Measurements from ENCODE around the gene DIPK1B. TPM values are rescaled to one million over a fixed set of nuclear protein-coding genes. Genes with fewer than 3 reads are reported as not detected.

The DIPK1B gene
- total RNA-seq, 4 donors from 2014 or later = 19.4 to 23.6 (median 22.6) TPM

DNA sequence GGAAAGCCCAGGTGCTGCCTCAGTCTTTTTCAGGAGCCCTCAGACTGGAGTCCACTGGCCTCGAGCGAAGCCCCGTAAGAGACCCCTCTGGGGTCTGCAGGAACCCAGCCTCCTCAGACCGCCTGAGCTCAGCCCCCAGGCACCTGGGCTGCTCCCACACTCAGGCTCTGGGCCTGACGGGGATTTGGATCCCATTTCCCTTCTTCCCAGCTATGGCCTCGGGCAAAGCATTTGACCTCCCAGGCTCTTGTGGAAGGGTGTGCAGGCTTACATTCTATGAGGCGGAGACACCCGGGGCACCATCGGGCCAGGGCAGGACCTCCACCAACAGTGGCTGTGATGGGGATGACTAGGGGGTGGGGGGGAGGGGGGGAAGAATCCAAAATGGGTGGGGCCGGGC lies 29.7 kb upstream of the DIPK1B start:
- peaks cover 16 to 27% of the 10 kb centered on the region in 2 donors for H3K4me1 ChIP-seq
- H3K36me3 ChIP-seq = no peaks in the 10 kb centered on the region
- no peak overlapping the region for H3K4me3 ChIP-seq (replicated peaks in 1 of 3)
- H3K27me3 ChIP-seq = no peaks in the 10 kb centered on the region
- no peak overlapping the region for H3K27ac ChIP-seq
- 80 to 90% methylated on average over 2 to 8 of the region's 10 CpGs for WGBS, 2 donors
- intact Hi-C loops (cut with DNase I) = no loop called here
- H3K9me3 ChIP-seq = no peaks in the 10 kb centered on the region
- DNase-seq = no peak
- TF ChIP-seq, protein P1, sequence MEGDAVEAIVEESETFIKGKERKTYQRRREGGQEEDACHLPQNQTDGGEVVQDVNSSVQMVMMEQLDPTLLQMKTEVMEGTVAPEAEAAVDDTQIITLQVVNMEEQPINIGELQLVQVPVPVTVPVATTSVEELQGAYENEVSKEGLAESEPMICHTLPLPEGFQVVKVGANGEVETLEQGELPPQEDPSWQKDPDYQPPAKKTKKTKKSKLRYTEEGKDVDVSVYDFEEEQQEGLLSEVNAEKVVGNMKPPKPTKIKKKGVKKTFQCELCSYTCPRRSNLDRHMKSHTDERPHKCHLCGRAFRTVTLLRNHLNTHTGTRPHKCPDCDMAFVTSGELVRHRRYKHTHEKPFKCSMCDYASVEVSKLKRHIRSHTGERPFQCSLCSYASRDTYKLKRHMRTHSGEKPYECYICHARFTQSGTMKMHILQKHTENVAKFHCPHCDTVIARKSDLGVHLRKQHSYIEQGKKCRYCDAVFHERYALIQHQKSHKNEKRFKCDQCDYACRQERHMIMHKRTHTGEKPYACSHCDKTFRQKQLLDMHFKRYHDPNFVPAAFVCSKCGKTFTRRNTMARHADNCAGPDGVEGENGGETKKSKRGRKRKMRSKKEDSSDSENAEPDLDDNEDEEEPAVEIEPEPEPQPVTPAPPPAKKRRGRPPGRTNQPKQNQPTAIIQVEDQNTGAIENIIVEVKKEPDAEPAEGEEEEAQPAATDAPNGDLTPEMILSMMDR (IDR thresholded peaks at IDR 0.05) = no peak
- no peak for TF ChIP-seq POLR2A (IDR thresholded peaks at IDR 0.05)

DNA sequence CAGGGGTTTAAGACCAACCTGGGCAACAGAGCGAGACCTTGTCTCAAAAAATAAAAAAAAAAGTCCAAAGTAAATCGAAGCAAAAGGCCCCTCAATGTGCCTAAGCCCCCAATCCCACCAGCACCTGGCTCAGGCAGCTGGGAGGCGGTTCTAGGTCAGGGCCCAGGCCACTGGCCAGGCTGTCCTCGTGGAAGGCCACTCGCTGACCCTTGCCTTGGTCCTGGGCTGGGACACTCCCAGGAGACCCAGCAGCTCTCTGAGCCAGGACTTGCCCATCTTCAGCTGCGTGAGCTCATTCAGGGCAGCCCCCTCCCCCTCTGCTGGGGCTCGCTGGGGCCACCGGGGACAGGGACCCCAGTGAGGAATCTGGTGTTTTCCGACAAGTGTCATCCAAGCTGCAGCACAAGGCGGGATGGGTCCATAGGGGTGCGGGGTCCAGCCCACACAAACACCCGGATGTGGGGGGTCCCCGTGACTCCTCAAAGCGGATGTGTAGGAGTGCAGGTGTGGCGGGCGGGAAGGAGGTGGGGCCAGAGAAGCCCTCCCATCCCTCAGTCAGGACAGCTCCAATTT lies 29.1 kb upstream of the DIPK1B start:
- peaks cover 21 to 32% of the 10 kb centered on the region in 2 donors for H3K4me1 ChIP-seq
- TF ChIP-seq, protein P1 (IDR thresholded peaks at IDR 0.05) = no peak
- no peak for TF ChIP-seq POLR2A (IDR thresholded peaks at IDR 0.05)
- H3K9me3 ChIP-seq = no peaks in the 10 kb centered on the region
- no peaks in the 10 kb centered on the region for H3K27me3 ChIP-seq
- intact Hi-C loops (cut with DNase I) = no loop called here
- no peak for DNase-seq
- WGBS, 2 donors = 87 to 89% methylated on average over 5 to 16 of the region's 16 CpGs
- no peak overlapping the region for H3K4me3 ChIP-seq (replicated peaks in 1 of 3)
- H3K27ac ChIP-seq = no peak overlapping the region
- H3K36me3 ChIP-seq = no peaks in the 10 kb centered on the region

DNA sequence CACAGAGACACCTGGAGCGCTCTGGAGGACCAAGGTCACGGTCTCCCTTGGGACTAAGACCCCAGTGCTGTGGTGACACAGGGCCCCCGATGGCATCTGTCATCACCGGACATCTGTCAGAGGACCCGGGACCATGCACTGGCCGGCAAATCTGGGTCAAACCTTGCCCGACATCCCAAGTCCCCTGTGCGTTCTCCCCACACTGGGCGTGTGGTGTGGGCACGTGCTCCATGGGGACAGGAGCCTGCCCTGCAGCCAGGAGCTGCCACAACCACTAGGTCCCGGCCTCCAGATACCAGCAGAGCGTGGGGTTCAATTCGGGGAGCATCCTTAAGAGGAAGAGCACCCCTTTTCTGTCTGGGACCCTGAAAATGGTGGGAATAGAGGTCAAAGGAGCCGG lies 28.6 kb upstream of the DIPK1B start:
- intact Hi-C loops (cut with DNase I) = no loop called here
- Histone ChIP-seq H3K27ac (no peak overlapping the region), H3K36me3 (no peaks in the 10 kb centered on the region), H3K4me1 (peaks cover 21 to 37% of the 10 kb centered on the region in 2 donors), H3K4me3 (replicated peaks in 1 of 3) (no peak overlapping the region), H3K9me3 (no peaks in the 10 kb centered on the region), H3K27me3 (no peaks in the 10 kb centered on the region)
- 89 to 95% methylated on average over 3 to 14 of the region's 14 CpGs for WGBS, 2 donors
- no peak for TF ChIP-seq POLR2A (IDR thresholded peaks at IDR 0.05)
- TF ChIP-seq, protein P1 (IDR thresholded peaks at IDR 0.05) = no peak
- DNase-seq = no peak

DNA sequence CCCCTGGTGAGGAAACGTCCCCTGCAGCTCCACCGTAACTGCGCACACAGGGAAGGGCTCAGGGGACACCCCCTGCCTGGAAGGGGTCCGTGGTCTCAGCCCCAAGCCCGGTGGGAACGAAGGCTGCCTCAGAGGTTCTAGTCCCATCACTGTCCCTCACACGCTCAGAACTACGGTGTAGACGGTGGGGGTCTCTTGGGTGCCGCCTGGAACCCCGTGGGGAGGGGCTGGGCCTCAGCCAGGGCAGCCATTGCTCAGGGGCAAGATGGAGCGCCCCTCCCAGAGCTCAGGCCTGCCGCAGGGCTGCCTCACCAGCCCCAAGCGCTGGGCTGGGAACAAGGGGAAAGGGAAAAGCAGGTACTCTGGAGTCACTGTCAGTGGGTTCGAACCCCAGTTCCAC lies 28.0 kb upstream of the DIPK1B start:
- Histone ChIP-seq H3K9me3 (no peaks in the 10 kb centered on the region), H3K4me1 (peaks cover 21 to 43% of the 10 kb centered on the region in 2 donors), H3K27ac (no peak overlapping the region), H3K4me3 (replicated peaks in 1 of 3) (no peak overlapping the region), H3K36me3 (no peaks in the 10 kb centered on the region), H3K27me3 (no peaks in the 10 kb centered on the region)
- TF ChIP-seq, protein P1 (IDR thresholded peaks at IDR 0.05) = no peak
- TF ChIP-seq POLR2A (IDR thresholded peaks at IDR 0.05) = no peak
- intact Hi-C loops (cut with DNase I) = no loop called here
- no peak for DNase-seq
- 84% methylated on average over 5 to 10 of the region's 15 CpGs for WGBS, 2 donors

DNA sequence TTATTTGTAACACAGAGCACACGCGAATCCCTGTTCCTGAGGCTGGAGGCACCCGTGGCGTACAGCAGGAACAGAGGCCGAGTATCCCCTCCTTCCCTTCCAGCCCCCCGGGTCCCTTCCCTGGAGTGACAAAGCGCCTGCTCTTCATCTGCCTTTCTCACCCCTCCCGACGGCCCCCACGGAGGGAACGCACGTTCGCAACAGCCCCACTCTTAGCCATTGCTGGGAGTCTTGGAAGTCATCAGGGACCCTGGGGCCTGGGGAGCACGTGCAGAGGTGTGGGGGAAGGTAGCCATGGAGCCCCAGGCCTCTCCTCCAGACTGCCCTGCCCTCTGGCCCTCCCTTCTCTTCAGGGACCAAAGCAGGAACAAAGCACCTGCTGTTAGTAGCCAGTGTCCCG lies 27.6 kb upstream of the DIPK1B start:
- DNase-seq = no peak
- no peak overlapping the region for H3K4me3 ChIP-seq (replicated peaks in 1 of 3)
- 87 to 91% methylated on average over 14 to 15 of the region's 15 CpGs for WGBS, 2 donors
- intact Hi-C loops (cut with DNase I) = no loop called here
- no peak overlapping the region for H3K27ac ChIP-seq
- no peaks in the 10 kb centered on the region for H3K27me3 ChIP-seq
- H3K9me3 ChIP-seq = no peaks in the 10 kb centered on the region
- H3K4me1 ChIP-seq = peaks cover 21 to 46% of the 10 kb centered on the region in 2 donors
- TF ChIP-seq, protein P1 (IDR thresholded peaks at IDR 0.05) = no peak
- no peak for TF ChIP-seq POLR2A (IDR thresholded peaks at IDR 0.05)
- no peaks in the 10 kb centered on the region for H3K36me3 ChIP-seq

All from thyroid gland (tissue), 4 donors.